CD14-positive monocyte (primary cell): ENCODE results near the gene LAMA4. TPM values are rescaled to one million over a fixed set of nuclear protein-coding genes. Genes with fewer than 3 reads are reported as not detected.

Experiments used
- DNase-seq, 3 donors: peaks; one replicate each; pipeline ENCODE4 v3.0.0-alpha.2; 2011 to 2022
- H2AFZ ChIP-seq: 2 replicates; pipeline ENCODE4 v1.6.0; 2012; ENCODE audit warnings: mild to moderate bottlenecking, low read depth, low read length, inconsistent platforms; ENCODE audit not compliant: insufficient read depth, poor library complexity, severe bottlenecking
- H3K27ac ChIP-seq, 2 donors: 1 replicate in 1 of 2; 2 replicates in 1 of 2; pipeline ENCODE4 v1.5.1; 2012 to 2013; ENCODE audit warnings: low read length in 2 of 2, control low read depth in 1 of 2, inconsistent platforms in 1 of 2, low read depth in 1 of 2, mild to moderate bottlenecking in 1 of 2
- H3K27me3 ChIP-seq, 2 donors: one replicate each; pipeline versions ENCODE4 v1.6.0 to v1.6.1; 2011 to 2013; ENCODE audit warnings: low read length in 2 of 2; ENCODE audit not compliant: control insufficient read depth in 2 of 2, insufficient read depth in 2 of 2
- H3K36me3 ChIP-seq, 2 donors: replicated peaks in 1 of 2; 1 replicate in 1 of 2; 2 replicates in 1 of 2; pipeline versions ENCODE4 v1.5.1 to v1.6.1; 2012 to 2013; ENCODE audit warnings: low read length in 2 of 2, control low read depth in 1 of 2, inconsistent platforms in 1 of 2, mild to moderate bottlenecking in 1 of 2; ENCODE audit not compliant: insufficient read depth in 2 of 2, control insufficient read depth in 1 of 2
- H3K4me1 ChIP-seq, 2 donors: 1 replicate in 1 of 2; 2 replicates in 1 of 2; pipeline versions ENCODE4 v1.5.1 to v1.6.1; 2012 to 2013; ENCODE audit warnings: low read length in 2 of 2, control low read depth in 1 of 2, inconsistent platforms in 1 of 2, mild to moderate bottlenecking in 1 of 2, moderate library complexity in 1 of 2; ENCODE audit not compliant: insufficient read depth in 2 of 2, control insufficient read depth in 1 of 2
- H3K4me2 ChIP-seq: replicated peaks from 2 replicates; pipeline ENCODE3; 2012; ENCODE audit warnings: low read length, moderate library complexity, mild to moderate bottlenecking; ENCODE audit not compliant: poor library complexity, severe bottlenecking; ENCODE audit errors: extremely low read depth
- H3K4me3 ChIP-seq, 3 experiments: fragments of 200-600 bp in 1 of 3; sonication (generic) in 1 of 3; replicated peaks in 1 of 3; 1 replicate in 2 of 3; 2 replicates in 1 of 3; pipeline ENCODE4 v1.5.1; 2011 to 2013; ENCODE audit warnings: low read length in 3 of 3, mild to moderate bottlenecking in 3 of 3, control low read depth in 2 of 3, low read depth in 2 of 3, inconsistent platforms in 1 of 3, moderate library complexity in 1 of 3
- H3K79me2 ChIP-seq: 2 replicates; pipeline ENCODE4 v1.6.0; 2012; ENCODE audit warnings: mild to moderate bottlenecking, control low read depth, inconsistent platforms, low read length, moderate library complexity; ENCODE audit not compliant: insufficient read depth
- H3K9ac ChIP-seq: 2 replicates; pipeline ENCODE4 v1.6.0; 2017; ENCODE audit warnings: low read length, mild to moderate bottlenecking; ENCODE audit not compliant: insufficient read depth, poor library complexity, severe bottlenecking
- H3K9me3 ChIP-seq, 2 donors: replicated peaks in 1 of 2; 1 replicate in 1 of 2; 2 replicates in 1 of 2; pipeline versions ENCODE4 v1.5.1 to v1.6.1; 2012 to 2013; ENCODE audit warnings: low read length in 2 of 2, control low read depth in 1 of 2; ENCODE audit not compliant: control insufficient read depth in 1 of 2, insufficient read depth in 1 of 2
- H4K20me1 ChIP-seq: 2 replicates; pipeline ENCODE4 v1.6.0; 2012; ENCODE audit warnings: mild to moderate bottlenecking, low read length, control low read depth, moderate library complexity; ENCODE audit not compliant: insufficient read depth
- H3K27ac Mint-ChIP-seq, 7 donors: one replicate each; pipeline ENCODE4 v1.8.0; 2020; ENCODE audit warnings: mild to moderate bottlenecking in 7 of 7, mixed read lengths in 7 of 7, moderate library complexity in 6 of 7, inconsistent platforms in 2 of 7
- H3K27me3 Mint-ChIP-seq, 3 donors: one replicate each; pipeline ENCODE4 v1.8.0; 2021 to 2022; ENCODE audit warnings: low read depth in 3 of 3, mild to moderate bottlenecking in 3 of 3, mixed read lengths in 3 of 3, moderate library complexity in 3 of 3, inconsistent platforms in 1 of 3
- H3K36me3 Mint-ChIP-seq, 2 donors: one replicate each; pipeline ENCODE4 v1.8.0; 2020; ENCODE audit warnings: mixed read lengths in 2 of 2, inconsistent platforms in 1 of 2, mild to moderate bottlenecking in 1 of 2
- H3K4me1 Mint-ChIP-seq: one replicate; pipeline ENCODE4 v1.8.0; 2020; ENCODE audit warnings: mild to moderate bottlenecking, mixed read lengths
- H3K4me3 Mint-ChIP-seq, 2 donors: one replicate each; pipeline ENCODE4 v1.8.0; 2020; ENCODE audit warnings: mild to moderate bottlenecking in 2 of 2, mixed read lengths in 2 of 2, moderate library complexity in 1 of 2
- H3K9me3 Mint-ChIP-seq, 7 donors: one replicate each; pipeline ENCODE4 v1.8.0; 2020 to 2022; ENCODE audit warnings: mixed read lengths in 7 of 7, mild to moderate bottlenecking in 6 of 7, moderate library complexity in 6 of 7, inconsistent platforms in 2 of 7
- CTCF ChIP-seq: fragments of 200-600 bp; IDR thresholded peaks from one replicate; pipeline ENCODE4 v1.8.0; 2022; ENCODE audit warnings: antibody characterized with exemption, mild to moderate bottlenecking
- WGBS: methylation state at CpG from one replicate; pipeline ENCODE4 v1.1.5; 2013; ENCODE audit warnings: missing lambda C conversion rate; ENCODE audit not compliant: insufficient coverage; 5-methylcytosine and 5-hydroxymethylcytosine counted together
- intact Hi-C, 2 donors: fragments of 100-400 bp; cut with micrococcal nuclease; formaldehyde crosslinking; loops; one replicate each; pipeline versions ENCODE4 v1.15.0 to v1.15.1; 2023
- polyA plus RNA-seq, 3 donors: library from polyadenylated mRNA; depleted of rRNA in 1 of 3; unstranded in 2 of 3; stranded (reverse) in 1 of 3; fragments of 300-500 nt in 2 of 3; fragments of >200 nt in 1 of 3; fragmentation: Illumina TruSeq in 2 of 3; gene quantifications; 1 replicate in 2 of 3; 2 replicates in 1 of 3; pipeline ENCODE4 v1.2.3, GENCODE V29; 2012 to 2021

Gene LAMA4
- polyA plus RNA-seq, 3 donors, result not detected

GRCh38 chr6:112154711-112155110, 99.7 kb downstream of the LAMA4 start:
- no peaks in the 10 kb centered on the region for H3K9me3 ChIP-seq
- no peak overlapping the region for H2AFZ ChIP-seq
- no peak for DNase-seq
- H3K4me3 ChIP-seq, result no peak overlapping the region
- intact Hi-C loops, result no loop called here
- H3K4me2 ChIP-seq, result no peak overlapping the region
- peak overlapping the region in 1 of 2 donors; percentile 8 for H3K27ac ChIP-seq
- no peak overlapping the region for H3K9ac ChIP-seq
- TF ChIP-seq CTCF, result no peak
- Mint-ChIP-seq H3K4me3 (no peak overlapping the region), H3K9me3 (no peaks in the 10 kb centered on the region), H3K27ac (peak overlapping the region in 2 of 7 donors; percentile 43 to 53), H3K4me1 (peaks cover 18% of the 10 kb centered on the region), H3K27me3 (peaks cover 0 to 2% (median 2%) of the 10 kb centered on the region in 3 donors), H3K36me3 (no peaks in the 10 kb centered on the region)
- no peaks in the 10 kb centered on the region for H3K36me3 ChIP-seq
- no peaks in the 10 kb centered on the region for H3K79me2 ChIP-seq
- no peaks in the 10 kb centered on the region for H3K27me3 ChIP-seq
- H4K20me1 ChIP-seq, result no peaks in the 10 kb centered on the region
- no CpG with 5 or more reads among the region's 2 CpGs for WGBS
- H3K4me1 ChIP-seq, result peaks cover 0 to 15% of the 10 kb centered on the region in 2 donors

- H3K4me1 Mint-ChIP-seq, result peaks cover 18% of the 10 kb centered on the region
- H3K9me3 ChIP-seq, result no peaks in the 10 kb centered on the region
- H3K27me3 Mint-ChIP-seq, result peaks cover 0 to 3% (median 2%) of the 10 kb centered on the region in 3 donors
- H3K4me1 ChIP-seq, result peaks cover 0 to 15% of the 10 kb centered on the region in 2 donors
- H2AFZ ChIP-seq, result no peak overlapping the region
- no peak overlapping the region for H3K4me3 ChIP-seq
- TF ChIP-seq CTCF, result no peak
- no peak overlapping the region for H3K4me2 ChIP-seq
- H3K36me3 Mint-ChIP-seq, result no peaks in the 10 kb centered on the region
- H3K4me3 Mint-ChIP-seq, result no peak overlapping the region
- H4K20me1 ChIP-seq, result no peaks in the 10 kb centered on the region
- WGBS, result no CpG with 5 or more reads among the region's 5 CpGs
- no peaks in the 10 kb centered on the region for H3K36me3 ChIP-seq
- H3K27ac Mint-ChIP-seq, result peak overlapping the region in 2 of 7 donors; percentile 43 to 68
- intact Hi-C loops, result no loop called here
- H3K9me3 Mint-ChIP-seq, result no peaks in the 10 kb centered on the region
- peak overlapping the region in 1 of 2 donors; percentile 8 for H3K27ac ChIP-seq
- peak; percentile 8 to 73 (median 53) for DNase-seq
- H3K79me2 ChIP-seq, result no peaks in the 10 kb centered on the region
- H3K27me3 ChIP-seq, result no peaks in the 10 kb centered on the region
- no peak overlapping the region for H3K9ac ChIP-seq
Observed at GRCh38 chr6:112153926-112154607, 100.3 kb downstream of the LAMA4 start.
